PC-9 (cell line): ENCODE data around the gene OR1J2.

Experiments
- EZH2 ChIP-seq: fragments of 200-600 bp; sonication (generic); IDR thresholded peaks from 2 replicates; pipeline ENCODE4 v1.8.0; 2017; ENCODE audit warnings: antibody characterized with exemption, low read depth
- TF ChIP-seq, protein P1 (sequence below): fragments of 200-600 bp; sonication (generic); conservative IDR thresholded peaks from 2 replicates; pipeline ENCODE4 v1.6.1; 2017; ENCODE audit warnings: mixed run types, antibody characterized with exemption, mild to moderate bottlenecking, moderate library complexity

DNA sequence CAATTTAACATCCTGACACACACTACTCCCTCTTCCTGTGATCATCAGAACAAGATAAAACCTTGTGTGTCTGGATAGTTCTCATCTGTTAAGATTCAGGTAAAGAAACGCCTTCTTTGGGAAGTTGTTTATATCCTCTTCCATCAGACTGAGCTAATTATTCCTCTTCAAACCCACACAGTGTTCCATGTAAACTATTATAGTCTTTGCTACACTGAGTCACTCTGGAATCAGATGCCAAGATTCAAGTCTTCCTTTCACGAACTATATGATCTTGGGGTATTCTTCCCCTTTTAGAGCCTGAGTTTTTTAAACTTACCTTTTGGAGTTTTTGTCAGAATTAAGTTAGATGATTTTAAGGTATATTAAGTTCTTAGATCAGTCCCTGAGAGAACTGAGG is 34.9 kb upstream of the OR1J2 start:
- TF ChIP-seq, protein P1, sequence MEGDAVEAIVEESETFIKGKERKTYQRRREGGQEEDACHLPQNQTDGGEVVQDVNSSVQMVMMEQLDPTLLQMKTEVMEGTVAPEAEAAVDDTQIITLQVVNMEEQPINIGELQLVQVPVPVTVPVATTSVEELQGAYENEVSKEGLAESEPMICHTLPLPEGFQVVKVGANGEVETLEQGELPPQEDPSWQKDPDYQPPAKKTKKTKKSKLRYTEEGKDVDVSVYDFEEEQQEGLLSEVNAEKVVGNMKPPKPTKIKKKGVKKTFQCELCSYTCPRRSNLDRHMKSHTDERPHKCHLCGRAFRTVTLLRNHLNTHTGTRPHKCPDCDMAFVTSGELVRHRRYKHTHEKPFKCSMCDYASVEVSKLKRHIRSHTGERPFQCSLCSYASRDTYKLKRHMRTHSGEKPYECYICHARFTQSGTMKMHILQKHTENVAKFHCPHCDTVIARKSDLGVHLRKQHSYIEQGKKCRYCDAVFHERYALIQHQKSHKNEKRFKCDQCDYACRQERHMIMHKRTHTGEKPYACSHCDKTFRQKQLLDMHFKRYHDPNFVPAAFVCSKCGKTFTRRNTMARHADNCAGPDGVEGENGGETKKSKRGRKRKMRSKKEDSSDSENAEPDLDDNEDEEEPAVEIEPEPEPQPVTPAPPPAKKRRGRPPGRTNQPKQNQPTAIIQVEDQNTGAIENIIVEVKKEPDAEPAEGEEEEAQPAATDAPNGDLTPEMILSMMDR, result no peak
- no peak for TF ChIP-seq EZH2
